Effector memory CD4-positive, alpha-beta T cell (primary cell): ENCODE measurements around the gene RELA.

Experiments
- DNase-seq, 3 donors: peaks; one replicate each; pipeline ENCODE4 v3.0.0-alpha.2; 2020
- H3K27ac ChIP-seq: 2 replicates; pipeline ENCODE4 v1.7.0; 2013; ENCODE audit warnings: mild to moderate bottlenecking, low read length, moderate library complexity; ENCODE audit not compliant: insufficient read depth, poor library complexity, severe bottlenecking
- H3K27me3 ChIP-seq: replicated peaks from 2 replicates; pipeline ENCODE4 v1.7.0; 2013; ENCODE audit warnings: mild to moderate bottlenecking, low read length; ENCODE audit not compliant: insufficient read depth, control insufficient read depth, poor library complexity, severe bottlenecking
- H3K36me3 ChIP-seq: 2 replicates; pipeline ENCODE4 v1.7.0; 2013; ENCODE audit warnings: mild to moderate bottlenecking, low read length, moderate library complexity; ENCODE audit not compliant: control insufficient read depth, insufficient read depth
- H3K4me1 ChIP-seq: 2 replicates; pipeline ENCODE4 v1.7.0; 2013; ENCODE audit warnings: low read length, mild to moderate bottlenecking; ENCODE audit not compliant: control insufficient read depth, insufficient read depth, poor library complexity, severe bottlenecking
- H3K4me3 ChIP-seq: 2 replicates; pipeline ENCODE4 v1.7.0; 2013; ENCODE audit warnings: low read length, low read depth, mild to moderate bottlenecking; ENCODE audit not compliant: insufficient read depth, poor library complexity, severe bottlenecking
- H3K9me3 ChIP-seq: 2 replicates; pipeline ENCODE4 v1.7.0; 2013; ENCODE audit warnings: mild to moderate bottlenecking, low read length, moderate library complexity; ENCODE audit not compliant: control insufficient read depth

The RELA gene

DNA sequence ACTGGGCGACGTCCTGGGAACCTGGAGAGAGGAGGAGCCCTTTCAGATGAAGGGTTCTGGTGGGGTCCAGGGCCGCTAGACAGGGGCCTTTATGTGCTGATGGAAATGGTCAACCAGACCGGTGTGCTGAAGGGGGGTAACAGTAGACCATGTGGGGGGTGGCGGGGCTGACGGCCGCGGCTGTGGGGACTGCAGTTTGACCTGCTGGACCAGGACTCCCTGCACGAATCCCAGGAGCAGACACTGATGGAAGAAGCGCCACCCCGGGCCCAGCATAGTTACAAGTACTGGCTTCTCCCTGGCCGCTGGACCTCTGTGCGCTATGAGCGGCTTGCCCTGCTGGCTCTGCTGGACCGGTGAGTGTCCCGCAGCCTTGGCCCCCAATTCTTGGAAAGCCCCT is 40.7 kb downstream of the RELA start:
- Histone ChIP-seq H3K27me3 (no peaks in the 10 kb centered on the region), H3K36me3 (peaks cover 80% of the 10 kb centered on the region), H3K4me3 (no peak overlapping the region), H3K27ac (no peak overlapping the region), H3K4me1 (peaks cover 5% of the 10 kb centered on the region), H3K9me3 (no peaks in the 10 kb centered on the region)
- no peak for DNase-seq

DNA sequence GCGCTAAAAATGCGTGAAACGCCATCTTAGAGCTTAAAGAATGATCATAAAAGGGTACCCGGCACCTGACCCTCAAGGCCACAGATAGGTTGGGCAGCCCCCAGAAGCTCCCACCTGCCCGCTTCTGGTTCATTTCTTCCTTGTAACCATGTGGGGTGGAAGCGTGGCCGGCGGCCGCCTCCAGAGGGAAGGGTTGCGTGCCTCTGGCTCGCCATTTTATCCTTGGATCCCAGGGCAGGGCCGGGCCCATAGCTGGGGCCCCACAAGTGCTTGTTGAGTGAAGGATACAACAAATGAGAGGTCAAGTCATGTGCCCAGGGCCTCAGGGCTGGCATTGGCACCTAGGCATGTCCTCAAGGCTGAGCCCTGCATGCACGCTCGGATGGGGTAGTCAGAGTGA is 41.3 kb downstream of the RELA start:
- H3K4me1 ChIP-seq: peaks cover 10% of the 10 kb centered on the region
- H3K4me3 ChIP-seq: no peak overlapping the region
- H3K36me3 ChIP-seq: peaks cover 75% of the 10 kb centered on the region
- no peaks in the 10 kb centered on the region for H3K27me3 ChIP-seq
- H3K27ac ChIP-seq: no peak overlapping the region
- no peaks in the 10 kb centered on the region for H3K9me3 ChIP-seq
- no peak for DNase-seq

DNA sequence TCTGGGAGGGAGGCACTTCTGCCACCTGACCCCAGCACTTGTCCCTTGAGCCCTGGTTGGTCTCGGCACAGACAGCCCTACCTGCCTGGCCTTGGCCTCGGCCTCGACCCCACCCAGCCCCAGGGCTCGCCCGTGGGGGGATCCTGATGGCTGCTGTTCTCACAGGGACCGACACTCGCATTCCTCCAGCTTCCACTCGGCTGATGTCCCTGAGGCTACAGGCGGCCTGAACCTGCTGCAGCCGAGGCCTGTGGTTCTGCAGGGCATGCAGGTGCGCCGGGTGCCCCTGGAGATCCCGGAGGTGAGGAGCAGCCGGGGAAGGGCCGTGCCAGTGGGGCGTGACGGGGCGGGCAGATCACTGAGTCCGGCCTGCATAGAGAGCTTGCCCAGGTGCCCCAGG is 42.0 kb downstream of the RELA start:
- Histone ChIP-seq H3K27me3 (no peaks in the 10 kb centered on the region), H3K4me1 (peaks cover 13% of the 10 kb centered on the region), H3K27ac (no peak overlapping the region), H3K36me3 (peaks cover 67% of the 10 kb centered on the region), H3K9me3 (no peaks in the 10 kb centered on the region), H3K4me3 (no peak overlapping the region)
- no peak for DNase-seq

DNA sequence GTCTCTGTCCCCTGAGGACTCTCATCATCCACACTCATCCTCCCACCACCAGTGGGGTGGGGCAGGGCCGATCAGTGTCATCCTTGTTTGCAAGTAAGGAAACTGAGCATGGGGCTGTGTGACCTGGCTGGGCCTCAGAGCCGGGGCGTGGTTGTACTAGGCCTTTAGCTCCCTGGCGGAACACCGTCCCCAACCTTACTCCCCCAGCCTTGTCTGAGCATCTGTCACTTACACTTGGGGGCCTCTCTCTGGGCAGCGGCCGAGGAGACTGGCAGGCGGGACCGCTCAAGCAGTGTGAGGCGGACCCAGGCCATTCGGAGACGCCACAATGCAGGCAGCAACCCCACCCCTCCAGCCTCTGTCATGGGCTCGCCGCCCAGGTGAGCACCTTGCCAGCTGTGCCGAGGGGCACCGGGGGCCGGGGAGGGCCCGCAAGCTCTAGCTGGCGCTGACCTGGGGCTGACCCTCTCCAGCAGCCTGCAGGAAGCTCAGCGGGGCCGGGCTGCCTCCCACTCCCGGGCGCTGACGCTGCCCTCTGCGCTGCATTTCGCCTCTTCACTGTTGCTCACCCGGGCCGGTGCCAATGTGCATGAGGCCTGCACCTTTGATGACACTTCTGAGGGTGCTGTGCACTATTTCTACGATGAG is 43.3 kb downstream of the RELA start:
- Histone ChIP-seq H3K4me3 (no peak overlapping the region), H3K36me3 (peaks cover 57% of the 10 kb centered on the region), H3K4me1 (peaks cover 13% of the 10 kb centered on the region), H3K27ac (no peak overlapping the region), H3K27me3 (no peaks in the 10 kb centered on the region), H3K9me3 (no peaks in the 10 kb centered on the region)
- no peak for DNase-seq

DNA sequence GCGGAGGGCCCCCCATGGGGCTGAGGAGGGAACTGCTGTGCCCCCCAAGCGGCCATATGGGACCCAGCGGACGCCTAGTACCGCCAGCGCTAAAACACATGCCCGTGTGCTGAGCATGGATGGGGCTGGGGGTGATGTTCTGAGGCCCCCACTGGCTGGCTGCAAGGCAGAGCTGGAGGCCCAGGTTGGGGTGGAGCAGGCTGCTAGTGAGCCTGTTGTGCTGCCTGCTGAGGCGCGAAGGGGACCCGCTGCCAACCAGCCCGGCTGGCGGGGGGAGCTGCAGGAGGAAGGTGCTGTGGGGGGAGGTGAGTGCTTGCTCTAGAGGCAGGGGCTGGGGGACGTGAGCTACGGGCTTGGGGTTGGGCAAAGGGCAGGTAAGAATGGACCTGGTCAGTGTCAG is 44.0 kb downstream of the RELA start:
- Histone ChIP-seq H3K4me1 (peaks cover 14% of the 10 kb centered on the region), H3K27me3 (no peaks in the 10 kb centered on the region), H3K27ac (no peak overlapping the region), H3K36me3 (peaks cover 51% of the 10 kb centered on the region), H3K4me3 (no peak overlapping the region), H3K9me3 (no peaks in the 10 kb centered on the region)
- no peak for DNase-seq

DNA sequence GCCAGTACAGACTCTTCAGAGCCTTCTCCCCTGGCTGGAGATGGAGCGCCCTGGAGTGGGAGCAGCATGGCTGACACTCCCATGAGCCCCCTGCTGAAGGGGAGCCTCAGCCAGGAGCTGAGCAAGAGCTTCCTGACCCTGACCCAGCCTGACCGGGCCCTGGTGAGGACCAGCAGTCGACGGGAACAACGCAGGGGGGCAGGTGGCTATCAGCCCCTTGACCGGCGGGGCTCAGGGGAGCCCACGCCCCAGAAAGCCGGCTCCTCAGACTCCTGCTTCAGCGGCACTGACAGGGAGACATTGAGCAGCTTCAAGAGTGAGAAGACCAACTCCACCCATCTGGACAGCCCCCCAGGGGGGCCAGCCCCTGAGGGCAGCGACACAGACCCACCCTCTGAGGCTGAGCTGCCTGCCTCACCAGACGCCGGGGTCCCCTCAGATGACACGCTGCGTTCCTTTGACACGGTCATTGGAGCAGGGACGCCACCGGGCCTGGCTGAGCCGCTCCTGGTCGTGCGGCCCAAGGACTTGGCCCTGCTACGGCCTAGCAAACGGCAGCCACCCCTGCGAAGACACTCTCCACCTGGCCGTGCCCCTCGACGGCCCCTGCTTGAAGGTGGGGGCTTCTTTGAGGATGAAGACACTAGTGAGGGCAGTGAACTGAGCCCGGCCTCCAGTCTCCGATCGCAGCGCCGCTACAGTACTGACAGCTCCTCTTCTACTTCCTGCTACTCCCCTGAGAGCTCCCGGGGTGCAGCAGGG is 44.5 kb downstream of the RELA start:
- H3K9me3 ChIP-seq: no peaks in the 10 kb centered on the region
- no peaks in the 10 kb centered on the region for H3K27me3 ChIP-seq
- no peak for DNase-seq
- H3K4me1 ChIP-seq: peaks cover 20% of the 10 kb centered on the region
- H3K36me3 ChIP-seq: peaks cover 46% of the 10 kb centered on the region
- H3K27ac ChIP-seq: no peak overlapping the region
- no peak overlapping the region for H3K4me3 ChIP-seq

DNA sequence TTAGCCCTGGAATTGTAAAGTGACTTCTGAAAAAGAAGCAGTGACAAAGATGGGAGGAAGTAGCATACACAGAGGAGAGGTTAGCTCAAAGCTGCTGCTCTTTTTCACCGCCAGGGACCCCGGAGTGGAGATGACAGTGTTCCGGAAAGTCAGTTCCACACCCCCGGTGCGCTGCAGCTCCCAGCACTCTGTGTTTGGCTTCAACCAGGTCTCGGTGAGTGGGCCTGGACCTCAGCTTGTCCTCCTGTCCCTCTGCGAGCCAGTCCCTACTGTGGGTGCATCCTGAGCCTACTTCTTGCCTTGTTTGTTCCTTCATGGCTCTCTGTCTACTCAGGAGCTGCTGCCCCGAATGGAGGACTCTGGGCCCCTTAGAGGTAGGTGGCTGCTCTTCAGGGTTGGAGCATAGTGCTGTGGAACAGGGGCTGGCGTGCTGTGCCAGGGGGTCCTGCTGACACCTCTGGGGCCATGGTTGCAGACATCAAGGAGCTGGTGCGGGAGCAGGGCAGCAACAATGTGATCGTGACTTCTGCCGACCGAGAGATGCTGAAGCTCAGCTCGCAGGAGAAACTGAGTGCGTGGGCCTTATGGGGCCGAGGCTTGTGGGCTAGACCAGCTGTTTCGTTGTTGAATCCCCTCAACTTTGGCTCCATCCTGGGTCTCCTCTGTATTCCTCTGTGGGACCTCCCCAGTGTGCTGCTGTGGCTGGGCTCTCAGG is 45.4 kb downstream of the RELA start:
- H3K27me3 ChIP-seq: no peaks in the 10 kb centered on the region
- no peak overlapping the region for H3K27ac ChIP-seq
- H3K4me3 ChIP-seq: no peak overlapping the region
- H3K36me3 ChIP-seq: peaks cover 46% of the 10 kb centered on the region
- no peak for DNase-seq
- no peaks in the 10 kb centered on the region for H3K9me3 ChIP-seq
- peaks cover 29% of the 10 kb centered on the region for H3K4me1 ChIP-seq

DNA sequence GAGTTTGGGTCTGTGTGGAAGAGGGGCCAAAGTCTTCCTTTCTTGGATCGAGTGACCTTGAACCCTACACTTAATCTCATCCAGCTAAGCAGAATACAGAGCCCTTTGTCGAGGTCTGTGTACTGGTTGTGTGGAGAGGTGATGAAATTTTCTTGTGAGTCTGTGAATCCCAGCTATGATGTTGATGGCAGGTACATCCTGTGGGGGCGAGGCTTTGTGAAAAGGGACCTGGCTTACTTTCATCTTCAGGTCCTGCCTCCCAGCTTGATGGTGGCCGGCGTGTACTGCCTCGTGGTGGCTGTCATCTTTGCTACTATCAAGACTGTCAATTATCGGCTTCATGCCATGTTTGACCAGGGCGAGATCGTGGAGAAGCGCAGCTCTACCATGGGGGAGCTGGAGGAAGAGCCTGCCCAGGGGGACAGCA is 46.1 kb downstream of the RELA start:
- peak overlapping the region; percentile 86 for H3K27ac ChIP-seq
- H3K27me3 ChIP-seq: no peaks in the 10 kb centered on the region
- H3K4me1 ChIP-seq: peaks cover 36% of the 10 kb centered on the region
- H3K4me3 ChIP-seq: peak overlapping the region; percentile 82
- H3K9me3 ChIP-seq: no peaks in the 10 kb centered on the region
- DNase-seq: no peak
- peaks cover 46% of the 10 kb centered on the region for H3K36me3 ChIP-seq

DNA sequence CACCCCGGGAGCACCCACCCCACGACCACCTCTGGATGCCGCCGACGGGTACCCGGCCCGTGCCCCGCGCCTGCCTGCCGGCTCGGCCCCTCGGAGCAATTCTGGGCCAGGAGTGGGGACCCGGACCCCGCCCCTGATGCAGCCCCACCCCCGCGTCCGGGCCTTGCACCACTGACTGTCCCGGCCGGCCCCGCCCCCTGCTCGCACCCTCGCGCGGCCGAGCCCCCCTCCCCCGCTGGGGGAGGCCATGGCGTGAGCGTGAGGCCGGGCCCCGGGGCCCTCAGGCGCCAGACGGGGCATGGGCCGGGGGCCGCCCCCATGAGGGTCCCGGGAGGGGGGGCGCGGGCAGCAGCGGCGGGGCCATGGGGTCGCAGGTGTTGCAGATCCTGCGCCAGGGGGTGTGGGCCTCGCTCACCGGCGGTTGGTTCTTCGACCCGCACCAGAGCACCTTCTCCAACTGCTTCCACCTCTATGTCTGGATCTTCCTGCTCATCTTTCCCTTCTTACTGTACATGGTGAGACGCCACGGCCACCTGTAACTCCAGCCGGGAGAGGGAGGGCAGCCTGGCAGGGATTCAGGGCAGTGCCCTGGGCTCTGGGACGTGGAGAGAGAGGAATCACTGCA is 46.7 kb downstream of the RELA start:
- Histone ChIP-seq H3K9me3 (no peaks in the 10 kb centered on the region), H3K27ac (peak overlapping the region; percentile 86), H3K36me3 (peaks cover 41% of the 10 kb centered on the region), H3K27me3 (no peaks in the 10 kb centered on the region), H3K4me3 (peak overlapping the region; percentile 82), H3K4me1 (peaks cover 41% of the 10 kb centered on the region)
- DNase-seq: no peak
